ENCODE results near the gene ARHGAP8.
"Not testable (repeated sequence)": the region's sequence is repeated elsewhere in the genome, so short reads cannot be mapped to it uniquely, and the experiment has no call there.

ARHGAP8 gene

DNA sequence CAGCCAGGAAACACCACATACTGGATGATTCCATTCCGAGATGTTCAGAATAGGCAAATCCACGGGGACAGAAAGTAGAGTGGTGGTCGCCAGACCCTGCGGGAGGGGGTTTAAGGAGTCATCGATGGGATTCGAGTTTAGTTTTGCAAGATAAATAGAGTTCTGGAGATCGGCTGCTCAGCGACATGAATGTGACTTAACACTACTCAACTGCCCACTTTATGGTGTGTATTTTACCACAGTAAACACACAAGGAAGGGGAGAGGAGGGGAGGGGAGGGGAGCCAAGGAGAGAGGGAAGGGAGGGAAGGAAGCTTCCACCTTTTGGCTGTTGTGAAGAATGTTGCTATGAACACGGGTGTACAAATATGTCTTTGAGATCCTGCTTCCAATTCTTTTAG, 10.4 kb upstream of the ARHGAP8 start:
- DNase-seq, result no peak

DNA sequence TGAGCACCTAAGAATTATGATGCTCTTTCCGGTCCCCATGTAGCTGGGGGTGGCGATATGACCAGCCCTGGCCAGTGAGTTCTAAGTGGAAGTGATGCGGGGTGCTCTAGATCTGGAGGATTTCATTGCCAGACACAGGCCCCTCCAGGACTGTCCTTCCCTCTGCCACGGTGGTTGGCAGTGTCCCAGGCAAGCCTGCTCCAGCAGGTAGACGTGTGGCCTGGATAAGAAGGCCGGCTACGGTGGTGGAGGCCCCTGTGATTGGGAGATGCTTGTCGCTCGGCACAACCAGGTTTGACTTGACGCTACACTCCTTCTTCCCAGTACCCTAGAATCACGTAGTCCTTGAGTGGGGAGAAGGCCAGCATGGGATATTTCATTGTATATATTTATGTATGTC, 9.1 kb upstream of the ARHGAP8 start:
- no peak for DNase-seq

DNA sequence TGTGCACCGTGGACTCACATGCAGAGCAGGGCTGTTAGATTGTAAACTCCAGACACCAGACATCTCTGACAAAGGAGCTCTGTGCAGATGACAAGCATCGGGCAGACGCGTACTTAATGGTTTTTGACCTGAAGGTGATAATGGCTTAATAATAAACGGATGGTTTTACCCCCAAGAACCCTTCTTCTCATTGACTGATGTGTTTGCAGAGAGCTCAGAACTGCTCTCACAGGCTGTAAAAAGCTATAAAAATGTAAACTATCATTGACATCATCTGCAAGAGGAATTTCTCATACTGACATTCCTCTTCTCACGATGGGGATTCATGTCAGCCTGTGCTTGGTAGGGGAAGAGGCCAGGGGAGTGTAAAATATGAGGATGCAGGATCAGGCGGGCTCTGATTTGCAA, 8.6 kb upstream of the ARHGAP8 start:
- DNase-seq, result no peak

DNA sequence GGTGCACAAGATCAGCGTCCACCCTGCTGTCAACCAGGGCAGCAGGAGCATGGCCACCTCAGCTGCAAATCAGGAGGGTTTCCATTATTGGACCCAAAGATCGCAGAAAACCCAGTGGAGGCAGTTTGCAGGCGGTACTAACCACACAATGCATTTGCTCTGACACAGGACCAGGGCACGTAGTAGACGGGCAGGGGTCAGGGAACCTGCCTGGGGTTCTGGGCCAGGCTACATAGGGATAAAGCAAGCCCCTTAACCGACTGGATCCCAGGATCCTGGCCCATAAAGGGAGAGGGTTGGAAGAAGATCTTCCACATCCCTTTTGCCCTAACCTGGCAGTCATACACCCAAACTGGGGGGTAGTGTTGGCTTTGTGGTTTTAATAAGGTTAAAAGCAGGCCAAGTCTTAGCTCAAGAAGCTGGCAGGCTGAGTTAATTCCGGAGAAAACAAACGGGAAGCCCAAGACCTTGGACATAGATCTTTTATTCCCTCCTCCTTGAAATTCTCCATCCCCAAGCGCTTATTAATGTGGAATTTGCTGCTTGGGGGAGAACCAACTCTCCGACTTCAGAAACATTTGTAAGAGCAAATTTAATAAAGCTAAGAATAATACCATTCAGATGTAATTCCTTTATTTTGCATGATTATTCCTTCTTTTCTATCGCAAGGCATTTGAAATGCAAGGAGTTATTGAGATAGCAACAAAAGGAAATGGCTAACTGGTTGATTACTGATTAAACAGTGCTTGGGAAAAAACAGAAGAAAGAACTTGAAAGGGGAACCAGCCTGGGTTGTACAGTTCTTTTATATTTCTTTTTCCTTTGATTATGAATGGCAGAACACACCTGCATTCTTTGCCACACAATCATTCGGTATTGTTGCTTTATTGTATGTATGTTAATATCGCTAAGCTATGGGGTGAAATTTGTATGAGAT, 6.3 kb upstream of the ARHGAP8 start:
- no peak for DNase-seq

DNA sequence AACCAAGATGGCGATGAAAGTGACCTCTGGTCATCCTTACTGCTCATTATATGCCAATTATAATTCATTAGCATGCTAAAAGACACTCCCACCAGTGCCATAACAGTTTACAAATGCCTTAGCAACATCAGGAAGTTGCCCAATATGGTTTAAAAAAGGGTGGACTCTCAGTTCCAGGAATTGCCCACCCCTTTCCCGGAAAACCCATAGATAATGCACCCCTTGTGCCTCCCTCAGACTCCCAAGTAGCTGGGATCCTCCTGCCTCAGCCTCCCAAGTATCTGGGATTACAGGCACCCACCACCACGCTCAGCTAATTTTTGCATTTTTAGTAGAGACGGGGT, 4.6 kb upstream of the ARHGAP8 start:
- not testable (repeated sequence) for DNase-seq

DNA sequence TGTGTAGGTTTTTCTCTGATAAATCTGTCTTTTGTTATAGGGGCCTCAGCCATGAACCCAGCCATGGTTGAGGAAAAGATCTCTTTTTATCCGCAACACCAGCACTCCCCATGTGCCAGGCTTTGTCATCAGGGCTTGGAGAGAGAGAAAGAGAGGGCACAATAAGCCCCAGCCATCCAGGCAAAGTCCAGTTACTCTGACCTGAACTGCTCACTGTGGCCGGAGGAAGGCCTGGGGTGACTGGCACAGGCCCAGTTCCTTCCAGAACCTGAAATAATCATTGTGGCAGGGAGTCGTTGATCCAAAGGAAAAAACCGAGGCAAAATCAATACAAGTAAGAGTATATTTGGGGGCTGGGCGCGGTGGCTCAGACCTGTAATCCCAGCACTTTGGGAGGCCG, 3.9 kb upstream of the ARHGAP8 start:
- no peak for DNase-seq

DNA sequence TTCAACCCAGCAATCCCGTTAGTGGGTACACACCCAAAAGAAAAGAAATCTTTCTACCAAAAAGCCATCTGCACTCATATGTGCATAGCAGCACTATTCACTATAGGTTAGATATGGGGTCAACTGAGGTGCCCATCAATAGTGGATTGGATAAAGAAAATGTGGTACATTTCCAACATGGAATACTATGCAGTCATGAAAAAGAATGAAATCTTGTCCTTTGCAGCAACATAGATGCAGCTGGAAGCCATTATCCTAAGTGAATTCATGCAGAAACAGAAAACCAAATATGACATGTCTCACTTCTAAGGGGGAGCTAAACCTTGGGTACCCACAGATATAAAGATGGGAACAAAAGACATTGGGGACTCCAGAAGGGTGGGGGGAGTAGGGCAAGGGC, 1.9 kb upstream of the ARHGAP8 start:
- no peak for DNase-seq

DNA sequence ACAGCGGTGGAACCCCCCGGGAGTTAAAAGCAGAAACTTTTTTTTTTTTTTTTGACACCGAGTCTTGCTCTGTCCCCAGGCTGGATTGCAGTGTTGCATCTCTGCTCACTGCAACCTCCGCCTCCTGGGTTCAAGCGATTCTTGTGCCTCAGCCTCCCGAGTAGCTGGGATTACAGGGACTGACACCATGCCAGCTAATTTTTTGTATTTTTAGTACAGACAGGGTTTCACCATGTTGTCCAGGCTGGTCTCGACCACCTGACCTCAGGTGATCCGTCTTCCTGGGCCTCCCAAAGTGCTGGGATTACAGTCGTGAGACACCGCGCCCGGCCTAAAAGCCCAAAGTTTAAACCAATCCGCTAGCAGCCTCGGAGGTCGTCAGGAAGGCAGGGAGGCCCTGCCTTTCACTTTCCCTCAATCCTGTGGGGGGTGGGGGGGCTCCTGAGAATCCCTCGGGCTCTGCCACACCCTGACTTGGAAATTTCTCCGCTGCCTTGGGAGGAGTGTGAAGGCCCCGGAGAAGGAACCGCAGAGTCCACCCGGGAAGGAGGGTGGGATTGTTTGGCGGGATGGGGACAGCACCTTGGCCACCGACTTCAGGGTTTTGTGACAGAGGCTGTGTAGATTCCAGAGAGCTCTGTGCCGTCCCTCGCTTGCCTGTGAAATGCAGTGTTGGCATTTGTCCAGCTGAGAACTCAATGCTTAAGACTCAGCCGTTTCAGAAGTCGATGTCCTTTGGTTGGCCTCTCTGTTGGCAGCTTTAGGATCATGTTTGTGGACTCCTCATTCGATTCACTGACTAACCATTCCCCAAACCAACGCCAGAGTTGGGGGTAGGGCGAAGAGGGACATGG, 1.0 kb downstream of the ARHGAP8 start:
- no peak for DNase-seq

DNA sequence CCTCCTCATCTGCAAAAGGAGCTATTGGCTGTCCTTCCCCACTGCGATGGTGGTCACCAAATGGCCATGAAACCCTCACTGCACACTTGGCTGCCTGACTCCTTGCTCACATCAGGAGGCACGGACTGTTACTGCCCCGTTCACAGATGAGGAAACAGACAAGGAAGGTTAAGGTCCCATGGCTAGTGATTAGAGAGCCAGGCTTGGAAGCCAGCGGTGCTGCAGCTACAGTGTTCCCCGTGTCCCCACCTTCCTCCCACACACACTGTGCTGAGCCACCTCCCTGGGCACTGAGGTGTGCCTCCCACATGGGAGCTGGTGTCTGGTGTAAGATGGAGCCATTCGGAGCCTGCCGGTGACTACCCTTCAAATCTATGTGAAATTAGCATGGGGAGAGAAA, 2.6 kb downstream of the ARHGAP8 start:
- DNase-seq, result no peak

DNA sequence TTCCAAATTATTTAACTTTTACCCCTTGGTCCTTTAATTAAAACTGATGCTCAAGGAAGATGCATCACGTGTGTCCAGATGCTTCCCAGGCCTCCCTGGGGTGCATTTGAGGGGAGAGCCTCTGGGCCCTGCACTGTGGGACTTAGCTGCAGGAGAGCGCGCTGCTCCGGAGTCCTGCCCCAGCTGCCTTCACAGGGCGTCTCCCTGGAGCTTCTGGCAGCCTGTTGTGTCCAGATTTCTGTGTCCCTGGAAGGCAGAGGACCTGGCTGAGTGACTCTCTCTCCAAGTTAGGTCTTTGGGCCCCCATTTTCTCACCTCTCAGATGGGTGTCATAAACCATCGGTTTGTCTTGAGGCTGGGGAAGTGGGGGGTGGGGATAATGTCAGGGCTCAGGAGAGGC, 3.0 kb downstream of the ARHGAP8 start:
- DNase-seq, result no peak

DNA sequence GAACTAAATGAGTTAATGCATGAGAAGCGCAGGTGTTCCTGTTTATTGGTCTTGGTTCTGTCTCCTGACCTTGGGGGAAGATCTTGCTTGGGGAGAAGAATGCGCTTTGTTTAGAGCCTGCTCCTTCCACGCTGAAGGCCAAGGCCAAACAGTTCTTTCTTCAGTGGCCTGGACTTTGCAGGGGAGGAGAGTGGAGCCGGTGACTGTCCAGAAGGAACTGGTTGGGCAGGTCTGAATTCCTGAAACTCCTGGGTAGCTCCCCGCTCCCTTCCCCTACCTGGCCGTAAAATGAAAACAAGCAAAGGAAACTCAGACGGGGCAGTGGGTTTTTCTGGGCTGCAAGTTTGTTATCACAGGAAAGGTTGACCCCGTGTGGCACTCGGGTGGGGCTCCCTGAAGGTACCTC, 3.6 kb downstream of the ARHGAP8 start:
- no peak for DNase-seq

DNA sequence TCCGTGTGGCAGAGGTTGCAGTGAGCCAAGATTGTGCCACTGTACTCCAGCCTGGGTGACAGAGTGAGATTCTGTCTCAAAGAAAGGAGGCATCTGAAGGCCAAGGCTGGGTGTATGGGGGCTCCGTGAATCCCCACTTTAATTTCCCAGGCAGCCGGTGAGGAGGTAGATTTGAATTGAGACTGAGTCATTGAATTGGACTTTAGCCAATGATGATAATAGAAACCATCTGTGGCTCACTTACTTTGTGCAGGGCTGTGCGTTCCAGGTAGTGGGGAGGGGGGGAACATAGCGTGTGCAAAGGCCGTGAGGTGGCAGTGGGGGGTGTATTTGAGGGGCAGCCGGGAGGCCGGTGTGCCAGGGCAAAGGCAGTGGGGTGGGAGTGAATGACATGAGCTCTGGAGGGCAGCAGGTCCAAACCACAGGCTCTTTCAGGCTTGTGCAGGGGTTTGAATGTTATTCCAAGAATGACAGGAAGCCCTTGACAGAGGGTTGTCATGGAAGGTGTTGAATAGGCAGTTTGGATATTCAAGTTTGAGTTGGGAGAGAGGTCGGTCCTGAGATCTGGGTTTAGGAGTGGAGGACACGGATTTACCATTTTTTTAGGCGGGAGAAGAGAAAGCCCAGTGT, 6.1 kb downstream of the ARHGAP8 start:
- DNase-seq, result no peak

DNA sequence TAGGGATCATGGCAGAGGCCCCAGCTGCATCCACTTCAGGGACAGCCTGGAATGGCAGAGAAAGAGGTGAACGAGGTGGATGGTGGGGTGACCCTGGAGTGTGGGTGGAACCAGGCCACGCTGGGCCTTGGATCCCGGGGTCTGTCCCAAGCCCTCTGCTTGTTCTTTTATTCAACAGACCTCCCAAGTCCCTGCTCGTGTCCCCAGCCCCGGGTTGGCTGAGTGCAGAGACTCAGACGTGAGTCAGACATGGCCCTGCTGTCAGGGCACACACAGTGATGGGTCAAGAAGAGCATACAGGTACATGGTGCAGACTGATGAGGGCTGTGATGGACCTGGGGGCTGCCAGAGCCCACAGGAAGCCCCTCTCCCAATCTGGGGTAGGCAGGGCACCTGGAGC, 6.6 kb downstream of the ARHGAP8 start:
- no peak for DNase-seq

DNA sequence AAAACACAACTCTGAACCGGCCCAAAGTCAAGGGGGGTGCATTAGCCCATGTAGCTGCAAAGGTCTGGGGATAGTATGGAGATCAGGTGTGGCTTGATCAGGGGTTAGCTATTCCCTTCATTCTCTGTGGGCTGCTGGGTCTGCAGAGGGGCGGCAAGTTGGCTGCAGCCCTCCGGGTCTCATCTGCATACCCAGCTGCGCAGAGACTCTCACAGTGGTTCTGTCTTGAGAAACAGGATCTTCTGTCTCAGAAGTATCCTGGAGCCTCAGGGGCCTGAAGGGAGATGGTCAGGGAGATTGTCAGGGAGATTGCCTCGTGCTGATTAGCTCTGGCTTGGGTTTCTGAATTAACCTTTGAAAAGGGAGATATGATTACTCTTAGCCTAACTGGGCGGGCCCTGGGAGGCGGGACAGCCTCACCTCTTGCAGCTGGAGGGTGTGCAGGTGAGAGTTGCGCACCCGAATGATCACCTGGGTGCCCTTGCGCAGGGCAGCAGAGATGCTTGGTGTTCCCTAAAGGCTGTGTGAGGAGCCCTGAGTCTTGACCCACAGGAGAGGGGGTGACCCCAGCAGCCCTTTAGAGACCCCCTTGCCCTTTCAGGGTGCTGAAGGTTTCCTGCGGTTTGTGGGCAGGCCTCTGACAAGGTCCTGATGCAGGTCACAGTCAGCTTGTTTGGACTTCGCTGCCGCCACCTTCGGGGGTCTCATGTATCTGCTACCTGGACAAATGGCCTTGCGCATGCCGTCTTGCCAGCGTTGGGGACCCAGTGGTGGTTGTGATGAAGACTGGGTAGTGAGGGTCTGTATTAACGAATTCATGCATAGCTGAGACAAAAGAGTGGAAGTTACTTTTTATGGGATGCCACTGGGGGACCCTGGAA, 7.3 kb downstream of the ARHGAP8 start:
- DNase-seq, result no peak

DNA sequence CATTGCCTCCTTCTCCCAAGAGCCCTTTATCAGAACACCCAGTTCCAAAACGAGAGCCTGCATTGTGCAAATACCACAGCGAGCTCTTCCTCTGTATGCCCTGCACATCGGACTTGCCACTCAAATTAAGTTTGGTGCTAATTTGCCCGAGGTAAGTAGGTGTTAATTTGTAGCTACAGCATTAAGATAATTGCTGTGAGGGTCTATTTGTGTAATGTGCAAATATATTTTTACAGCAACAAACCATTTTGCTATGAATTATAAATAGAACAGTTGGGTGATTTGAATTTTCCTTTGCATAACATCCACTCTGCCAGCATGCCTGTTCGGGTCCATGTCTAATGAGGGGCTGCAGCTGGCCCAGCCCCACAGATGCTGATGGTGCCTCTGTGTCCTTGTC, 8.1 kb downstream of the ARHGAP8 start:
- no peak for DNase-seq

DNA sequence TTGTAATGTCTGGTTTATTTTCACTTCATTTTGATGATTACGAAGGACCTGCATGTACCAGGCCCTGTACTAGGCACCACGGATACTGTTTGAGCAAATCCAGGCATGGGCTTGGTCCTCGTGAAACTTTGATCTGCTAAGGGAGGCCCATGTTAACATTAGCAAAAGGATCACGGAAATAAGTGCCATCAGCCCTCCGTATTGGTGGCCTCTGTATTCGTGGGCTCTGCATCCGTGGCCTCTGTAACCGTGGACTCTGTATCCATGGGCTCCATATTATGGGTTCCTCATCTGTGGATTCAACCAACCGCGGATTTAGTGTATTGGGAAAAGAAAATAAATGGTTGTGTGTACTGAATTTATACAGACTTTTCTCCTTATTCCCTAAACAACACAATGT, 8.7 kb downstream of the ARHGAP8 start:
- no peak for DNase-seq

DNA sequence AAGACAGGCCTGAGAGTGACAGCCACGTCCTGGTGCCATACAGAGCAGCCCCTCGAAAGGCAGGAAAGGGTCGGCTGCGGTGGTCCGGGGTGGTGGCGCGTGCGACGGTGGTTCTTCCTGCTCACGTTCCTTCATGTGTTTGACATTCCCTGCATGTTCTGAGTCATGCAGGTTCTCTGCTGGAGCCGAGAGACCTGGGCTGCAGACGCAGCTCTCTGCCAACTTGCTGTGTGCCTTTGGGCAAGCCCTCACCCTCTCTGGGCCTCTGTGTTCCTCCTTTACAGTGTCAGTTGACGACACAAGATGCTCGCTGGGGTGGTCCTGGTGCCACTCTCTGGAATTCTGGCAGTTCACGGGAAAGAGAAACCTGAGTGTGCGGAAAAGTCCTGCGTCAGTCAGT, 12.0 kb downstream of the ARHGAP8 start:
- no peak for DNase-seq

DNA sequence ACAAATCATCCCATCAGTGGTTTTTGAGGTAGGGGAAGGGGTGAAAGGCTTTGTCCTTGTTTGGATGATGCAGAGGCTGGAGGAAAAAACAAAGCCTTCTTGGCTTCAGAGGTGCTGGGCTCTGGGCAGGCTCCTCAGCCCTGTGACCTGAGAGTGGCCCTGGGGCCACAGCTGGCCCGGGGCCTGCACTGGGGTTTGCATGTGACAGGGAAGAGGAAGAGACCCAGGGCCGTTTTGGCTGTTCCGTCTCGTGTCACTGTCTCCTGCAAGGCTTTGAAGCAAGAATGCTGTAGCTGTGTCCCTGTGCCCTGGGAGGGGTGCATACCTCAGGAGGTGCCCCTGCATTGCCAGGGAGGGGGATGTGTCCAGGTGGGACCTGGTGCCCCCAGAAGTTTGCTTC, 12.6 kb downstream of the ARHGAP8 start:
- no peak for DNase-seq

DNA sequence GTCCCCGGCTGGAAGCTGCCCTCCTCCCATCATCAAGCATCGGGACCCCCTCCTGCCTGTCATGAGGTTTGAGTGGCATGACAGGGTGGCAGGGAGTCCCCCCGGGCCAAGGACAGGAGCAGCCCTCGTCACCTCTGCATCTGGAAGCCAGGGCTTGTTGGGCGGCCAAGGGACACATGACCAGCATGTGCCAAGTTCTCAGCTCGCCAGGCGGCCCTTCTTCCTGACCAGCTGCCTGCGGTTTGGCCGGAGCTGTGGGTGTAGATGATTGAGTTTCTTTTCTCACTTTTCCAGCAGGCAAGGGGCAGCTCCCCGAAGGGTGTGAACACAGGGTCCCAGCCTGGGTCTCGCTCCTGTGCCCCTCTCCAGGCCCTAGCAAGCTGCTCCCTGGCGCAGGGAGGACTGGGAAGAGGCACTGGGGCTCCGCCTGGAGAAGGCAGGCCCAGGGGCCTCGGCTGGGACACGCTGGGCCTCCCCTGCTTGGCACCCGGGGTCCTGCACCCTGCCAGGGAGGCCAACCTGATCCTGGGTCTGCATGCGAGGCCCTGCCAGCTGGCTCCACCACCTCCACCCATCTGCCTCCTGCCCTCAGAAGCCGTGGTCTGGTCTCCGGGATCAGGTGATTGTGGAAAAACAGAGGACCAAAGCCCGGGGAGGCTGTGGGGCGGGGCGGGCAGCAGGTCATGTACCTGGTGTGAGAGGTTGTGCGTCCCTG, 13.4 kb downstream of the ARHGAP8 start:
- no peak for DNase-seq

DNA sequence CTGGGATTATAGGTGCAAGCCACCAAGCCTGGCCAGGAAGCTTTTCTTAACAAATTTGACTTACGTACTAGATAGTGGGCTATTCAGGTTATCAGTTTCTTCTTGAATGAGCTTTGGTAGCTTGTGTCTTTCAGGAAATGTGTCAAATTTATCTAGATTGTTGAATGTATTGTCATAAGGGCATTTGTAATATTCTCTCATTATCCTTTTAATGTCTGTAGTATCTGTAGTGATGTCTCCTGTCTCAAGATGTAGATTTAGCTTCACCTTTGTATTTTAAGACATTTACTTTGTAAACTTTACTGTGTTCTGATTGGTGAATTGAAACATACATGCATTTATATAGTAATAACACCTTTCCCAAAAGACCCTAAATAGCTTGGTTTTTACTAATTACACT, 20.7 kb downstream of the ARHGAP8 start:
- DNase-seq, result no peak

DNA sequence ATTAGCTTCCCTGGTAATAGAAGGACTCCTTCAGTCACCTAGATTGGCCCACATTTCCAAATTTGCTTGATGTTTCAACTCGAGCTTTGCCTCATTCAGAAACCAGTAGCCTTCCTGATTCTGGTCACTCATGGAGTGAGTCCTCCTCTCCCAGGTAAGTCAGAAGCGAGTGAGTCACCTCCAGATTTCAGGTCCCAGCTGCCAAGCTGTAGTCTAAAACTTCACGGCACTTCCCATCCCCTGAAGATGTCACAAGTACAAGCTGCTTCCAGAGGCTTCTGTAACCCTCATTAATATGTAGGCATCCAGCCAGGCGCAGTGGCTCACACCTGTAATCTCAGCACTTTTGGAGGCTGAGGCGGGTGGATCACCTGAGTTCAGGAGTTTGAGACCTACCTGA, 23.5 kb downstream of the ARHGAP8 start:
- DNase-seq, result no peak

All from activated CD4-positive, alpha-beta T cell treated with anti-CD3 and anti-CD28 coated beads, Interleukin-2, Interleukin-6, amounts not matched to agents 100 ng/mL and 50 ng/mL, durations not matched to agents 16 hours and 8 hours (primary cell).